Amniotic stem cell (primary cell): ENCODE measurements around the gene PIWIL4.
A peak's percentile ranks its signal among the peaks of the same experiment; 100 is the strongest.
"Not testable (repeated sequence)": the region's sequence is repeated elsewhere in the genome, so short reads cannot be mapped to it uniquely, and the experiment has no call there.

Experiments used
- DNase-seq: peaks from one replicate; lab custom pipeline; 2025; lab: John Stamatoyannopoulos, UW

Gene PIWIL4

GRCh38 chr11:94585399-94585798 is 18.2 kb downstream of the PIWIL4 start:
- DNase-seq, result no peak

DNA sequence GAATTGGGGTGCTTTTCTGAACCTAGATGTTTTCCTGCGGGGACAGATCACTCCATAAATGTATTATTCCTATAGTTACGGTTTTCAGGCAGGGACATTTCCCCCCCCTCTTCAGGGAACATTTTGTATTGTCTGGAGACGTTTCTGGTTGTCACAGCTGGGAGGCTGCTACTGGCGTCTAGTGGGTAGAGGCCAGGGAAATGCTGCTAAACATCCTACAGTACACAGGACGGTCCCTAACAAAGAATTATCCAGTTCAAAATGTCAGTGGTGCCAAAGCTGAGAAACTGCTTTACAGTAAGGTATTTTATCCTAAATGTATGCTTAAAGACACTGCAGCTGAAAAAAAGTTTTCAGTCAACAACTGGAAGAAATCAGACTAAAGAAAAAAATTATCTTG is 19.4 kb downstream of the PIWIL4 start:
- DNase-seq, result no peak

- DNase-seq, result no peak
Measured at GRCh38 chr11:94586978-94587377, 19.8 kb downstream of the PIWIL4 start.

- no peak for DNase-seq
Measured at GRCh38 chr11:94588366-94588942, 21.3 kb downstream of the PIWIL4 start.

DNA sequence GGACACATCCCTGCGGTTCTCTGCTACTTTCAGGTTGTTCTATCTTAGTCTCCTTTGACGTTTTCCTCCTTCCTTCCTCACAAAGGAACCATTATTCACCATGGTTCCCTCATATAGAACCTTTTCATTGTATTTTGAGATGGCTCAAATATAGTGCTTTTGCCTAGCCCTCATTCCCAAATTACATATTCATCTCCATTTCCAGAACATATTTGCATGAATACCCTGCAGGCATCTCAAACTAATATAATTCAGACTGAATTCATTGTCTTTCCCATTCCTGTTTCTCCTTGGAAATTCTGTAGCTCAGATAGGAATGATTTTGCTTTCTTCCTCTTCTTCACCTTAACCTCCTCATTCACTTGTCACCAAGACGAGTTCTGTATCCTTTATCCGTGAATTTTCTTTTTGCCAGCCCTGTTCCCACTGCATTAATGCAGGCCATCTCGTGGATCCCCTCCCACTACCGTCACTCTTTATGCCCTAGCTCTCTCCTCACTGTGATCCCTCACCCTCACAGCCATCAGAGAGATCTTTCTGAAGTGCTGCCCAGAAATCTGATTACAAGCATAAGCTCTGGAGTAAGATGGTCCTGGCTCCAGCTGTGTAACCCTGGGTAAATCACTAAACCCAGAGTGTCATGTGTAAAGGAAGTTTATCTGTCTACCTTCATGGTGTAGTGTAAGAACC is 23.3 kb downstream of the PIWIL4 start:
- no peak for DNase-seq

DNA sequence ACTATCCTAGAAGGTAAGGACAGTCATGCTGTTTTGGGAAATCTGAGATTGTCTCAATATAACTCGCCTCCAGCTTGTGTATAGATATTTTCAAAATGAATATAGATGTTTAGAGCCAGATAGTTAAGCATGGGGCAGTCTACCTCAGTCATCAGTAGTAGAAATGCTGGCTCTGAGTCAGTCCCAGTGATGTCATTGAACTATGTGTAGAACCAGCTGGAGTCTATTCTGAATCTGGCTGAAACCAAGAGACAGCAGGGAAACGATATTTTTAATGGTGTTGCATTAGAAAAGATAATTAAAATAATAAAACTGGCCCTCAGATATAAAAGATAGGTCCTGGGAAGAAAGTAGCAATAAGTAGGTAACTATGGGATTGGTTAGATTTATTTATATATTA is 25.9 kb downstream of the PIWIL4 start:
- no peak for DNase-seq

GRCh38 chr11:94595076-94595475 is 27.9 kb downstream of the PIWIL4 start:
- DNase-seq, result no peak

DNA sequence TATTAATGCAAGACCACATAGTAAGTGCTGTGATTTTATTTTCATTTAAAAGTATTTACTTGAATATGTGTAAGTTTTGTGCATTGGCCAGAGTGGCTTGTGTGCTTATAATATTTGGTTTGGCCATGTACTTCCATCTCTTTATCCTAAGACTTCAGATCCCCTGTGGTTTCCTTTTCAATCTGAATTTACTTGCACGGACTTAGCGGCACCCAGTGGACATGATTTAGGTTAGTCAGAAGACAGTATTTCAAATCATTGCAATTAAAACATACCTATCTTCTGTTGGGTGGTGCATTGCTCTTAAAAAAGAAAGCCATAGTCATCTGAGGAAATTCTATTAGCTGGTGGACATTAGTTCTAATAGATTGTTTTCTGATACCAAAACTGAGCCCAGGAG is 30.7 kb downstream of the PIWIL4 start:
- no peak for DNase-seq

DNA sequence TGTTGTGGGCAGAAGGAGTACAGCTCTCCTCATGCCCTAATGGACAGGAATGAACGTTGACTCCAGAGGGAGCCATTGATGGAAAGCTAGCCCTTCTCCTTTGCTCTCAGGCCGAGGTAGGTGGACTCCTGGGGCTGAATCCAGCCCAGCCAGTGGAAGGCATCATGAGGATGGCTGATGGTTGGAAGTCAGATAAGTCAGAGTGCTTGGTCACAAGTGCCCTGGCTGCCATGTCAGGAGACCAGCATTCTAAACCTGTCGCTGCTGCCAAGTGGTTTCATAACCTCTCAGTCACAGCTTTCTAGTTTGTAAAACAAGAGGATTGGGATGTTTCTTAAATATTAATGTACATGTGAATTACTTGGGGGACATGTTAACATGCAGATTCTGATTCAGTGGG is 32.3 kb downstream of the PIWIL4 start:
- DNase-seq, result no peak

- peak; percentile 47 for DNase-seq
Measured at GRCh38 chr11:94602430-94603372, 35.5 kb downstream of the PIWIL4 start.

DNA sequence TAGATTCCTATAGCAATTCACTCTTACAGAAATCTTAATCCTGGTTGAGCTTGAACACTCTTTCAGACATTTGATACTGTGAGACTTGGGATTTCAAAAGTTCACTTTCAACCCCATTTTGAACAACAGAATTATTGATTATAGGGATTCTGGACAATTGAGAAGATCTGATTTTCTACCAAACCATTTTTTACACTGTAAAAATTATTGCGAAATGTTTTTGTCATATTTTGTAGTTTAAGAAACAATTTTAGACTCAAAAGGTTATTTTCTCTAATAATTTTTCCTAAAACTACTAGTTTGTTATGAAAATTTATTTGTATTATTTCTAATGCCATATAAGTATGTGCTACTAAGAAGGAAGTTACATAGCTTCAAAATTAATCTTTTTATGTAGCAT is 36.4 kb downstream of the PIWIL4 start:
- DNase-seq, result no peak

DNA sequence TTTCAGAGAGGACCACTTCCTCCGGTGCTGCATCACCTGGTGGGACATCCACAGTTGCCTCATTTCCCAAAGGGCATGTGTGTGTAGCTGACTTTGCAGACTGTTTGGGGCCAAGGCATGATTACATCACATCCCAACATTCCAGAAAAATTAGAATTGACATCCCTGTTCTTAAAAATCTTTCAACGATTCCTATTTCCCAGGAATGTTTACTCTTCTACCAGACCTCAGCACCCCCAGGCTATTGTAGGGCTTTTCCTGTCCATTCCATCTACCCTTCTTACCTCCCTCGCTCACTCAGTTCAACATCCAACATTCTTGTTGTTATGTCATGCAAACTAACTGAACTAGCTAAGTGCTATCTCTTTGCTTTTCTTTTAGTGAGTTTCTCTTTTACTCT is 37.3 kb downstream of the PIWIL4 start:
- peak; percentile 5 for DNase-seq

DNA sequence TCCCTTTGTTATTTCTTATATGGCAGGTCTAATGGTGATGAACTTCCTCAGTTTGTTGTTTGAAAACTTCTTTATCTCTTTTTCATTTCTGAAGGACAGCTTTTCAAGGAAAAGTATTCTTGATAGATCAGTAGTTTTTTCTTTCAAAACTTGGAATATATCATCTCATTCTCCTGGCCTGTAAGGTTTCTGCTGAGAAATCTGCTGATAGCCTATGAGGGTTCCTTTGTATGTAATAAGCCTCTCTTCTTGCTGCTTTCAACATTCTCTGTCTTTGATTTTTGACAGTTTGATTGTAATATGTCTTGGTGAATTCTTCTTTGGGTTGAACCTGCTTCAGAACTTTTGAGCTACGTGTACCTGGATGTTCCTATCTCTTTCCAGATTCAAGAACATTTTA is 46.0 kb downstream of the PIWIL4 start:
- no peak for DNase-seq

DNA sequence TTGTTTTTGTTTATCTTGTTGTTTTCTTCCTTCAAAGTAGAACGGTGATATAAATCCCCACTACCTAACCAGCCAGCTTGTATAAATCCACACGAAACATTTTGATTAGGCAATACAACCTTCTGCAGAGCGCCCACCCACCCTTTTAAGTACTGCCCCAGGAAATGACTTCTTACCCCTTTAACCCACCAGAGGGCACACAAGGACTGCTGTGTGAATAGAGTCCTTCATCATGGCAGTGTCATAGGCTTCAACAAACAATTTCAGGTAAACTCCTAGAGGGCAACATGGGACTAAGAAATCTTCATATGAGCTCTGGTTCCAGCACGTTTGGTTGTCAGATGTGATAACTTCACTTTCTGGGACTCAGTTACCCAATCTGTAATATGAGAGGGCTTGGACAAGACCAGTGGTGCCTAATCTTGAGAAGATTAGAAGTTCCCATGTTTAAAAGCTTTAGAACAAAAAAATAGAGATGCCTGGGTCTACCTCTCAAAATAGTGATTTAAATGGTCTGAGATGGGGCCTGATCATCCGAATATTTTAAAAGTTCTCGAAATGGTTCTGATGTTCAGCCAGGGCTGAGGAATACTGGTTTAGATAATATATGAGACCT is 56.1 kb downstream of the PIWIL4 start:
- DNase-seq, result peak; percentile 55

GRCh38 chr11:94625422-94625821 is 58.3 kb downstream of the PIWIL4 start:
- not testable (repeated sequence) for DNase-seq

DNA sequence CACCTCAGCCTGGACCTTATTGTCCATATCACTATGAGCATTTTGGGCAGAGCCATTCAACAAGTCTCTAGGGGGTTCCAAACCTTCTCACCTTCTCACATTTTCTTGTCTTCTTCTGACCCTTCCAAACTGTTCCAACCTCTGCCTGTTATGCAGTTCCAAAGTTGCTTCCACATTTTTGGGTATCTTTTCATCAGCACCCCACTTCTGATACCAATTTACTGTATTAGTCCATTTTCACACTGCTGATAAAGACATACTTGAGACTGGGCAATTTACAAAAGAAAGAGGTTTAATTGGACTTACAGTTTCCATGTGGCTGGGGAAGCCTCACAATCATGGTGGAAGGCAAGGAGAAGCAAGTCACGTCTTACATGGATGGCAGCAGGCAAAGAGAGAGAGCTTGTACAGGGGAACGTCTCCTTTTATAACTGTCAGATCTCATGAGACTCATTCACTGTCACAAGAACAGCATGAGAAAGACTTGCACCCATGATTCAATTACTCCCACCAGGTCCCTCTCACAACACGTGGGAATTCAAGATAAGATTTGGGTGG is 59.9 kb downstream of the PIWIL4 start:
- DNase-seq, result not testable (repeated sequence)

GRCh38 chr11:94629741-94630140 is 62.6 kb downstream of the PIWIL4 start:
- no peak for DNase-seq

GRCh38 chr11:94630221-94630620 is 63.1 kb downstream of the PIWIL4 start:
- DNase-seq, result no peak

DNA sequence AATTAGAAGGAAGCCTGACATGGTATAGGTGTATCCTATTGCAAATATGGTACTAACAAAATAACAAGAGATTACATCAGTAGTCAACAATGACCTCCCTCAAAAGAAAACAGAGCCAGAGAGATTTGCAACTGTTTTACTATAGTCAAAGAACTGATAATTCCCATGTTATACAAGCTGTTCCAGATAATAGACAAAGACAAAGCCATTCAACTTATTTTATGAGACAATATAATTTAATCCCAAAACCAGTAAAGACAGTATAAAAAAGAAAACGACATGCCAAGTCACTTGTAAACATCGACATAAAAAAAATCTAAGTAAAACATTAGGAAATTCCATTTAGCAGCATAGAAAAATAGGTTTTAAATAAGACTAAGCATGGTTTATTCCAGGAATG is 65.2 kb downstream of the PIWIL4 start:
- DNase-seq, result no peak

DNA sequence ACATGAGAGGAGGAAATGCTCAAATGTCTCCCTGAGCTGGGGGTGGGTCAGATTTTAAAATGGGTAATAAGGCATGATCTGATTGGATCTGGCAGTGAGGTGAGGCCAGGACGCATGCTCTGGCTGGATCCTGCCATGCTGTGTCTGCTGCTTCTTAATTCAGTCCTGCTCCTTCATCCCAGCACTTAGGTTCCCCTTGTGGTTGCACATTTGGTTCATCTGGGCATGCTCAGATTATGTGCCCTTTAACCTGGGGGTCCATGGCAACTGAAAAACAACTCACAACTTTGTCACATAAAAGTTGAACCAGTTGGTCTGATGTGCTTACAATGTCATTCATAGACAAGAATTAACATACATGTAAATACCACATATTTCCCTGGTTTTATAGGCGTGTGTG is 67.9 kb downstream of the PIWIL4 start:
- no peak for DNase-seq

GRCh38 chr11:94636388-94636949 is 69.3 kb downstream of the PIWIL4 start:
- DNase-seq, result no peak
